SJCRH30 (cell line): Measurements from ENCODE around the gene MYT1. TPM values are rescaled to one million over a fixed set of nuclear protein-coding genes. Genes with fewer than 3 reads are reported as not detected.

ENCODE experiments used
- DNase-seq, 2 experiments: peaks; one replicate each; pipeline ENCODE4 v3.0.0-alpha.2; 2015 to 2020
- H3K27ac ChIP-seq: fragments of 250-450 bp; sonication (Bioruptor Pico); 2 replicates; pipeline ENCODE4 v1.5.1; 2020; ENCODE audit warnings: mild to moderate bottlenecking, moderate library complexity
- H3K27me3 ChIP-seq: fragments of 250-450 bp; sonication (Bioruptor Pico); 2 replicates; pipeline ENCODE4 v1.5.1; 2020; ENCODE audit warnings: mild to moderate bottlenecking, moderate library complexity
- H3K36me3 ChIP-seq: fragments of 250-450 bp; sonication (Bioruptor Pico); 2 replicates; pipeline ENCODE4 v1.5.1; 2020; ENCODE audit warnings: mild to moderate bottlenecking, moderate library complexity
- H3K4me1 ChIP-seq: fragments of 250-450 bp; sonication (Bioruptor Pico); 2 replicates; pipeline ENCODE4 v1.5.1; 2020; ENCODE audit warnings: mild to moderate bottlenecking, moderate library complexity
- H3K4me3 ChIP-seq: fragments of 250-450 bp; sonication (Bioruptor Pico); 2 replicates; pipeline ENCODE4 v1.5.1; 2020; ENCODE audit warnings: mild to moderate bottlenecking, moderate library complexity
- H3K9me3 ChIP-seq: fragments of 250-450 bp; sonication (Bioruptor Pico); replicated peaks from 2 replicates; pipeline ENCODE4 v1.5.1; 2020; ENCODE audit warnings: mild to moderate bottlenecking, moderate library complexity
- total RNA-seq: library from RNA; depleted of rRNA; stranded (reverse); fragments of >200 nt; shearing (Covaris generic); gene quantifications from 2 replicates; pipeline ENCODE4 v1.2.3, GENCODE V29; 2014

Gene MYT1
- total RNA-seq, 1 experiment from 2014 or later: not detected

DNA sequence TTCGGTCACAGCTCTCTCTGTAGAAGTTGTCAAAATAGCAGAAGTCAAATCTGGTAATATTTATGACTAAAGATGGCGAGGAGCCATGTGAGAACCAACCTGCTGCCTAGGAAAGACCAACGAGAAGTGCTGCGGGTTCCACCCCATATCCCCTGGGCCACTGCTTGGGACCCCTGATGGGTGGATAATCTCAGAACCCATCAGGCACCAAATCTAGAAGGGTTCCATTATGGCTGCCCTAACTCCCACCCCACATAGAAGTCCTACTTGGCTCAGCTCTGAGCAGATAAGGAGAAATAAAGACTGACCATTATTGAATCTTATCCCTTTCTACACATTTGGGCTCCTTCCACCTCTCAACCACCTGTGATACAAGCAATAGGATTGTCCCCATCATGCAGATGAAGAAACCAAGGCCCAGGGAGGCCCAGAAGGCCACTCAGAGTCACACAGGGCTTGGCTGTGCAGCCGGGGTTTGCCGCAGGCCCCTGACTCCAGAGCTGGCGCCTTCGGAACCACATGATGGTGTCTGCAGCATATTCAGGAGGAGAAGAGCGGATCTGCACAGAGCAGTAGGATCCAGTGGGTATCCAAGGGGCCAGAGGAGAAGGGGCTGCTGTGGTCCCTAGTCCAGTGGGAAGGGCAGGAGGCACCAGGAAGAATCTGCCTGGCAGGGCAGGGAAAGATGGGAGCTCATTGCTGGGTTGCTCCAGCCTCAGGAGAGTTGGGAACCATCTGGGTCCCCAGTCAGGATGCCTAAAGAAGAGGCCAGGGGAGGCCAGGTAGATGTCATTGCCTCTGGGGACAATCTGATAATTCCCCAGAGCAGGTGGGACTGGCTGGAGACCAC lies 81.7 kb downstream of the MYT1 start:
- peaks cover 44% of the 10 kb centered on the region for H3K27me3 ChIP-seq
- H3K4me3 ChIP-seq: no peak overlapping the region
- H3K36me3 ChIP-seq: no peaks in the 10 kb centered on the region
- no peaks in the 10 kb centered on the region for H3K9me3 ChIP-seq
- no peaks in the 10 kb centered on the region for H3K4me1 ChIP-seq
- no peak for DNase-seq
- H3K27ac ChIP-seq: no peak overlapping the region

DNA sequence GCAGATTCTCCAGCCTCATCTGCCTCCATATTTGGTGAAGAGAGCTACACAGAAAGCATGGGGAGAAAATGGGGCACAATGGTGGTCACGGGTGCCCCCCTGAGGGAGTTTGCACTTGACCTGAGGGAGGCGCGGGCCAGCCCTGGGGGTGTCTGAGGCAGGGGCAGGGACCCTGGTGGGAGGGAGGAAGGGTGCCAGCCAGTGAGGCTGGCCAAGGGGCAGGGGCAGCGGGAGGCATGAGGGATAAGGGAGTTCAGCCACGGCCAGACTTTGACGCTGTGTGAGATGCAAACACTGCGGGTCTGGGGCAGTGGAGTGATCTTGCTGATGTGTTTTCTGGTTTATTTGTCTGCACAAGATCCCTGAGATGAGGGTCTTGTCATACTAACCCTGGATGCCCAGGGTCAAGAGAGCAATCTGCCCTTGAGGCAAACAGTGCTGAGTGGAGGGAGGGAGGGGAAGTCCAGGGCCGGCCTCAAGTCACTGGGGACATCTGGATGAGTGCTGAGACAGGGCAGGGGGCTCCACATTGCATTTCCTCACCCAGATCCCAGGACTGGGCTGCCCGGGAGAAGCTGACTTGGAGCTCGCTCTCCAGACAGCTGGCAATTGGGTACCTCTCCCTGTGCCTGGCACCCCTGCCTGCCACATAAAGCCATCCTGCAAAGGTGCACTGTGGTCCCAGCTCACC lies 82.5 kb downstream of the MYT1 start:
- Histone ChIP-seq H3K9me3 (no peaks in the 10 kb centered on the region), H3K36me3 (no peaks in the 10 kb centered on the region), H3K27ac (no peak overlapping the region), H3K4me1 (no peaks in the 10 kb centered on the region), H3K4me3 (no peak overlapping the region), H3K27me3 (peaks cover 38% of the 10 kb centered on the region)
- DNase-seq: no peak

DNA sequence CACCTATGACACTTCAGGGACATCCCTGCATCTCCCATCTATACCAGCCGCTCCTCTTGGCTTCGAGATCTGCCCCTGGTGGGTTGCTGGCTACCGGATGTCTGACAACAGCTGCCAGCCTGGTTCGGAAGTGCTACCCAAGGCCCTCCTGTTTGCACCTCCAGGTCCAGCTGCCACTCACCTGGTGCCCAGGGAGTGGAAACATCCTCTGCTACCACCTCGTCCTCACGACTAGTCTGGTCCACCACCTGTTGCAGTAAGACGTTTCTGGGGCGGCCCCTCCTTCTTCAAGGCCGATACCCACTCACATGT lies 83.0 kb downstream of the MYT1 start:
- peaks cover 38% of the 10 kb centered on the region for H3K27me3 ChIP-seq

DNA sequence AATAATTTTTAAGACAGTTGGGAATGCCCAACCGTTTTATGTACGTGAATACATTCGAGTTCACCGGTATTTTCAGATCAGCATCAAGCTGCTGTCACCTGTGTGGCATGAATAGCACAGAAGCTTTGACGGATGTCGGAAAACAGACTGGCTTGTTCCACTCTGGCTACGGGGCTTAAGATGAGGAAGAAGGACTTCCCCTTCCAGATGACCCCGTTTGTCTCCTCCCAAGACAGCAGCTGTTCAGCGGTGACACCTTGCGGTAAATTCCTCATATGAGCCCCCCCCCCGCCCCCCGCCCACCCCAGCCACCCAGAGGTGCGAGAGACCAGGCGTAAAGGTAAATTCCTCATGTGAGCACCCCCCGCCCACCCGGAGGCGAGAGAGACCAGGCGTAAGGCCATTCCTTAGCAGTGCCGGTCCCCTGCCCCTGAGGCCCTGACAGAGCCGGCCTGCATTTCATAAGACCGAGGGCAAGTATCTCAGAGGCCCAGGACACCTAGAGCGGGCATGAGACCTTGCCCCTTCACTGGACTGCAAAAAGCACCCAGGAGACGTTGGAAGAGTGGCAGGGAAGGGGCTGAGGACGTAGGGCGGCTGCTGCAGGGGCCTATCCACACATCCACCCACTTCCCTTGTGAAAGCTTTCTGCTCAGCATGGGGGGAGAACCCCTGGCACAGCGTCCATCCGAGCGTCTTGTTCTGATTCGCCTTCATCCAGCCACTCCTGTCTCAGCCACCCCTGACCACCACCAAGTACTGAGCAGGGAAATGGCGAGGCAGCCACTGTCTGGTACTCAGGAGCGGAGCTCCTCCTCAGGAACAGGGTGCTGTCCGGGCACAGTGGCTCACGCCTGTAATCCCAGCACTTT lies 84.0 kb downstream of the MYT1 start:
- DNase-seq: no peak
- Histone ChIP-seq H3K4me1 (no peaks in the 10 kb centered on the region), H3K27me3 (peaks cover 43% of the 10 kb centered on the region), H3K36me3 (no peaks in the 10 kb centered on the region), H3K4me3 (no peak overlapping the region), H3K27ac (no peak overlapping the region), H3K9me3 (no peaks in the 10 kb centered on the region)

More for the DNA sequence above, 83.0 kb downstream of the MYT1 start:
- no peaks in the 10 kb centered on the region for H3K9me3 ChIP-seq
- H3K27ac ChIP-seq: no peak overlapping the region
- H3K4me1 ChIP-seq: no peaks in the 10 kb centered on the region
- no peak overlapping the region for H3K4me3 ChIP-seq
- DNase-seq: no peak
- no peaks in the 10 kb centered on the region for H3K36me3 ChIP-seq

DNA sequence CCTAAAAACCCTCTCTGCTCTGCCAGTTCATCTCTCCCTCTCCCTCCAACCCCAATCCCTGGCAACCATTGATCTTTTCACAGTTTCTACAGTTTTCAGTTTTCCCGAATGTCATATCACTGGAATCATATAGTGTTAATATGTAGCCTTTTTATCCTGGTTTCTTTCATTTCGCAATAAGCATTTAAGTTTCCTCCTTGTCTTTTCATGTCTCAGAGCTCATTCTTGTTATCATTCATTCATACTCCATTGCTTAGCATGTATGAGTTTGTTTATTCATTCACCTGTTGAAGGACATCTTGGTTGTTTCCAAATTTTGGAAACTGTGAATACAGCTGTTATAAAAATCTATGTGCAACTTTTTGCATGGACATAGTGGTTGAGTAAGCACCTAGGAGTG lies 85.8 kb downstream of the MYT1 start:
- DNase-seq: no peak
- Histone ChIP-seq H3K27me3 (peaks cover 40% of the 10 kb centered on the region), H3K36me3 (no peaks in the 10 kb centered on the region), H3K9me3 (no peaks in the 10 kb centered on the region), H3K4me3 (no peak overlapping the region), H3K27ac (no peak overlapping the region), H3K4me1 (no peaks in the 10 kb centered on the region)

DNA sequence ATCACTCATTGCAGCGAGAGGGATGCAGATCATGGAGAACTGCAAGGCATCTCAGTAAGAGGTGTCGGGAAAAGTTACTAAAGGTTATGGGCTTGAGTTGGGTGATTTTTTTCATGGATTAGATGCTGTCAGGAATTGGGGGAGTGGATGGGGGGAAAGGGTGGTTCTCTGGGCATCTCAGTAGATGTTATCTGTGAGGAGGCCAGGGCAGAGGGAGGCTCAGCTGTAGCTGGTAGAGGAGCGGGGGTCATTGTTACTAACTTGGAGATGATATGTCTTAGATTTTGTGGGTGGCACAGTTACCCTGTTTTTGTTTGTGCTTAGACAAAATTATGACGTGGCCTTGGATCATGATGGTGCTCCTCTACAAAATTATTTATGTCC lies 88.7 kb downstream of the MYT1 start:
- H3K4me1 ChIP-seq: no peaks in the 10 kb centered on the region
- H3K27me3 ChIP-seq: peaks cover 26% of the 10 kb centered on the region
- H3K27ac ChIP-seq: no peak overlapping the region
- H3K4me3 ChIP-seq: no peak overlapping the region
- no peaks in the 10 kb centered on the region for H3K36me3 ChIP-seq
- H3K9me3 ChIP-seq: no peaks in the 10 kb centered on the region
- no peak for DNase-seq

DNA sequence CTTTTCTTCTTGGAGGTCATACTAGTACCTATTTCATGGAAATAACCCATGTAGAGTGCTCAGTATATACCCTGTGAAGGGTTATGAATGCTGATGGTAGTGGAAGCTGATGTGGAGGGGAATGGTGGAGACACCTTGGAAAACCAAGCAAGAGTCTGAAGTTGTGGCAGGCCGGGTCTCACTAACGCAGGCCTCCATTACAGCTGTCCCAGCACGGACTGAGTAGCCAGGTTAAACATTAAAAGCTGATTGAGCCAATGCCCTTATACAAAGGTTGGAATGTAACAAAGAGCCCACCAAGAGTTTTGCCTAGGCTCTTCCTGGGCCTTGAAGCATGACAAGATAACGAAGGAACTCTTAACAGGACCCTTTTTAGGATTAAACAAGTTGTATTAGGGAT lies 89.2 kb downstream of the MYT1 start:
- DNase-seq: no peak
- Histone ChIP-seq H3K9me3 (no peaks in the 10 kb centered on the region), H3K27ac (no peak overlapping the region), H3K4me1 (no peaks in the 10 kb centered on the region), H3K36me3 (no peaks in the 10 kb centered on the region), H3K4me3 (no peak overlapping the region), H3K27me3 (peaks cover 24% of the 10 kb centered on the region)

DNA sequence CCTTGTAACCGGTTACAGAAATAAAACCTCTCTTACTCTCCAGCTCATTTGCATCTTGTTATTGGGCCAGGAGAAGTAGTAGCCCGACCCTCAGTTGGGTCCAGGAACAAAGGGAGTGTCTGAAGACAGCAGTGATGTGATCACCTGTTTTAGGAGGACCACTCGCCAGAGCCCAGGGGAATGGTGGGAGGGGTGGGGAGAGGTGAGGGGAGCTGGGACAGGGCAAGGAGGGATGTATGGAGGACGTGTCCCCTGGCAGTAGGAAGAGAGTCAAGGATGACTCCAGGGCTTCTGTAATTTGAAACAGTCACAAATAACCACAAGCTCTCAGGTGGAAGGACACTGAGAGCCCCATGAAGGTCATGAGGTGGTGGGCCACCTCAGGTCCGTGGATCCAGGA lies 89.9 kb downstream of the MYT1 start:
- no peak overlapping the region for H3K4me3 ChIP-seq
- H3K27me3 ChIP-seq: peaks cover 20% of the 10 kb centered on the region
- no peaks in the 10 kb centered on the region for H3K36me3 ChIP-seq
- no peaks in the 10 kb centered on the region for H3K9me3 ChIP-seq
- H3K27ac ChIP-seq: no peak overlapping the region
- no peaks in the 10 kb centered on the region for H3K4me1 ChIP-seq
- DNase-seq: no peak

DNA sequence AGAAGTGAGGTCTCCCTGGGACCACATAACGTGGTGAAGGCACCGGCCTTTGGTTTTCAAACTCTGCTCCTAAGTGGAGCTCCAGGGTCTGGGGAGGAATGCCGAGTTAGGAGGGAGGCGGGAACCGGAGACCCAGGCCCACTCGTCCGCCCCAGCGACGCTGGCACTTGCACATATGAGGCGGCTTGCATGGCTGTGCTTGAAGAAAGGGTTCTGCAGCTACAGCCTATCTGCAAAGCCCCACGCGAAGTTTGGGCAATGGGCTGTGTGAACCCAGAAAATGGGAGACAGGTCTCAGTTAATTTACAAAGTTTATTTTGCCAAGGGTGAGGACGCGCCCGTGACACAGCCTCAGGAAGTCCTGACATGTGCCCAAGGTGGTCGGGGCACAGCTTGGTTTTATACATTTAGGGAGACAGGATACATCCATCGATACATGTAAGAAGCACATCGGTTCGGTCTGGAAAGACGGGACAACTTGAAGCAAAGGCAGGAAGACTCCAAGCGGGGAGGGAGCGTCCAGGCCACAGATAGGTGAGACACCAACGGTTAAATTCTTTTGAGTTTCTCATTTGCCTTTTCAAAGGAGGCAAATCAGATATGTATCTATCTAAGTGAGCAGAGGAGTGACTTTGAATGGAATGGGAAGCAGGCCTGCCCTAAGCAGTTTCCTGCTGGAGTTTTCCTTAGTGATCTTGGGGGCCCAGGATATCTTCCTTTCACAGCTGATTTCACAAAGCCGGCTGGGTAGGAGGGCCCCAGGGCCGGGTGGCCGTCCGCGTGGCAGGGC lies 90.5 kb downstream of the MYT1 start:
- Histone ChIP-seq H3K36me3 (no peaks in the 10 kb centered on the region), H3K4me3 (peak overlapping the region; percentile 66), H3K27me3 (peaks cover 15% of the 10 kb centered on the region), H3K27ac (peak overlapping the region; percentile 56), H3K4me1 (no peaks in the 10 kb centered on the region), H3K9me3 (no peaks in the 10 kb centered on the region)
- no peak for DNase-seq

DNA sequence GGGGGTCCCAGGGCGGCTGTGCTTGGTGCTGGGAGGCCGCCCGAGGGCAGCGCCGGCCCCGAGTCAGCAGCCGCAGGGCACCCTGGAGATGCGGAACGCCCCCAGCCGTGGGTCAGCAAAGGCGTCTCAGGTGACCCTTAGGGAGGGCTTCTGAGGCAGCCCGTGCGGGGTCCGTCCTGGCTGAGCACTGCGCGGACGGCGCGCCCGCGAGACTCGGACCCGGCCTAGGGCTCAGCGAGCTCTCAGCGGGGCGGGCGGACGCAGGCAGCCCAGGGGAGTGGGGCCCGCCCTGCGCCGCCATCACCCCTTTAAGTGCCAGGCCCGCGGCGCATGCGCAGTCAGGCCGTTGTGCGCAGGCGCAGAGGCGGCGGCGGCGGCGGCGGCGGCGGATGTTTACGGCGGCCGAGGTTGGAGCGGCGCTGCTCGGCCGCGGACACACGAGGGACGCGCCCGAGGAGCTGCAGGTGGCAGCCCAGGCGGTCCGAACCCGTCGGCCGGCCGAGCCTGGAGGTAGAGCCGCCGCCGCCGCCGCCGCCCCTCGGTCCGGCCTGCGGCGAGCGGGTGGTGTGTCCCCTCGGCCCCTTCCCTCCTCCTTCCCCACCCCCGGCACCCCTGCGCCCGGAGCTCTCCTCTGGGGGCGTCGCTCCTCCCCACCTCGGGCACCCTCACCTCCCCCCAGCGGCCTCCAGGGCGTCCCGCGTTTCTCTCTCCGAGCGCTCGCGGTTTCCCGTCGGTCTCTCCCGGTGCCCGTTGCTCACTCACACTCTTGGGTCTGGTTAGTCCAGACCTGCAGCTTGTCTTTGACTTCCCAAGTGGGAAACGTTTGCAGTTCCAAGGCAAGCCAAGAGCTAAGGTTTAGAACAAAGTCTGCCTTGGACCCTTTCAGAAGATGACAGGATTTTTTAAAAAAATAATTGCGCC lies 91.4 kb downstream of the MYT1 start, which contains the start of gene PCMTD2:
TSS of gene PCMTD2 (plus strand) at position 388 of the 921 bp plus-strand sequence. CDS start 4,218 bp downstream, outside the sequence.
- peak; percentile 83 to 94 for DNase-seq
- Histone ChIP-seq H3K36me3 (no peaks in the 10 kb centered on the region), H3K27me3 (0 out of 2 replicates have a peak, but pooled peaks cover 9% of the 10 kb centered on the region), H3K4me3 (peak within 1 kb of the TSS; percentile 66), H3K4me1 (no peaks in the 10 kb centered on the region), H3K27ac (peak within 1 kb of the TSS; percentile 56), H3K9me3 (no peaks in the 10 kb centered on the region)

DNA sequence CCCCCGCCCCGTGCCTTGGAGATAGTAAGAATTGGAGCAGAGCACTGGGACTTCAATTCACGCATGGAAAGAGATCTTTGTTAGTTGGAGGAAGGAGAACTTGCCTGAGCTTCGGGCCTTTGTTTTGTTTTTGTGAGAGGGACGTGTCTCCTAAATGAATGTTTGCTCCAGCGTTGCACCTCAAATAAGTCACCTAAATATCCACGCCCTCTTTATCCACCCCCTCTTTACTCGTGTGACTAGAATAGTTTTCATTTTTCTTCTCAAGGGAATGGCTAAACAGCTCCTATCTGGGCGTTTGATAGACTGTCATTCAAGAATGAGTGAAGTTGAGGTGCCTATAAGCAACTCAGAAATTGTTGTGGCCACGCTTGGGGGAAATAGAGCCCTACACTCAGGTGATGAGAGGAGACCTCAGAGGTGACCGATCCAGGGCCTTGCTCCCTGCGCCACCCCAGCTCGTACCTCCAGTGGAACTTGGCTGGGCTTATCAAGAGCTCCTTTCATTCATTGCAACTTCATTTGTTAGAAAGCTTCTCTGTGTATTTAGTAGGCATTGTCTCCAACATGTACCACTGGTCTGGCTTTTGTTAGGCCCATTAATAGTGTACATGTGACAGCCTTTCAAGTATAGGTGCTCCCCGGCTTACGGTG lies 92.2 kb downstream of the MYT1 start:
- H3K36me3 ChIP-seq: no peaks in the 10 kb centered on the region
- no peak for DNase-seq
- no peaks in the 10 kb centered on the region for H3K4me1 ChIP-seq
- no peak overlapping the region for H3K27ac ChIP-seq
- H3K4me3 ChIP-seq: peak overlapping the region; percentile 66
- H3K9me3 ChIP-seq: no peaks in the 10 kb centered on the region
- H3K27me3 ChIP-seq: 0 out of 2 replicates have a peak, but pooled peaks cover 9% of the 10 kb centered on the region

DNA sequence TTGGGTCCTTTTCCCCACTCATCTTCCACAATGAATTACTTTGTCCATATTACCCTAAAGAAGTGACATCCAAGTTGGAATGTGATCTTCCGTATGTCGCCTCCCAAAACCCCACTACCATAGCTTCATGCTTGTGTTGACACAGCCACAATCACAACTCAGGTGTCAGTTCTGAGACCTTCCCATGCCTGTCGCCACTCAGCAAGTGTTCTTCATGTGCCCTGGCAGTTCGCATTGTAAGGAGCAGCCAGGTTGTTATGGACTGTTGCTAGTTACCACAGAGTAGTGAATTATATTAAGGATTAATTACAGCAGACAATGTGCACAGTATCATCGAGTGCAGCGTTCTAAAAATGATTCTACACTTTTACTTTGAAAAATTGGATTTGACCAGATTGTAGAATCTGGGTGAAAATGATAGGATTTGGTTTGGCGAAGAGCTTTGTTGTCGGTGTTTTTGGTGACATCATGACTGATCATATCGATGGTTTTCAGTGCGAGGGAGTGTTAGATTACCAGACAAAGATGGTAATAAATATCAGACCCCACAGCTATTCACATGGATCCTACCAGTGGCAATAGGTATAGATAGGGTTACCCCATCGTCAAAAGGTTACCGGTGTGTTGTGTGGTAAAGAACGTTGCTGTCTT lies 93.0 kb downstream of the MYT1 start:
- H3K27ac ChIP-seq: no peak overlapping the region
- no peak for DNase-seq
- H3K4me1 ChIP-seq: no peaks in the 10 kb centered on the region
- H3K36me3 ChIP-seq: no peaks in the 10 kb centered on the region
- 0 out of 2 replicates have a peak, but pooled peaks cover 6% of the 10 kb centered on the region for H3K27me3 ChIP-seq
- no peak overlapping the region for H3K4me3 ChIP-seq
- no peaks in the 10 kb centered on the region for H3K9me3 ChIP-seq
